ENCODE results near the gene ZNF136. TPM values are rescaled to one million over a fixed set of nuclear protein-coding genes. Genes with fewer than 3 reads are reported as not detected.

The ZNF136 gene
- total RNA-seq, 1 donor from 2014 or later: 1.9 TPM

DNA sequence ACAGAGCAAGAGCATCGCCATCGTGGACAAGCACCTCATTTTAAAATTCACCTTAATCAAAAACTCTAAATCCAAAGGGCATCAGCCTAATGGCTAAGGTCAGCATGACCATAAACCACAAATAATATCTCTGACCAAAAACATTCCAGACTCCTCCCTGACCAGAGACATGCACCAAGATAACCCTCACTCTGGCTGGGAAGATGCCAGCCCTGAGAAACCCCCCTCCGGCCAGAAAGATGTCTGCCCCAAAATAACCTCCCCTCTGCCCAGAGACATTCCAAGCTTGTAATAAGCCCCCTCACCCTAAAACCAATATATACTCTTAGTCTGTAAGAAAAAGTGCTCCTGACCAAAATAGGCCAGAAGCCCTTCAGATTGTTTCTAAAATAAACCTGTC lies 70.1 kb downstream of the ZNF136 start:
- TF ChIP-seq CTCF (IDR thresholded peaks at IDR 0.05): no peak
- DNase-seq (ENCODE audit: low spot score in 2 of 2): no peak
- H3K9me3 ChIP-seq: peaks cover 0 to 83% of the 10 kb centered on the region in 2 donors
- no peak overlapping the region for H3K4me3 ChIP-seq
- no peaks in the 10 kb centered on the region for H3K27me3 ChIP-seq
- no peak overlapping the region for H3K27ac ChIP-seq
- H3K36me3 ChIP-seq: peaks cover 22 to 73% of the 10 kb centered on the region in 2 donors
- intact Hi-C loops (cut with DNase I): no loop called here
- H3K4me1 ChIP-seq: no peaks in the 10 kb centered on the region

GRCh38 chr19:12237143-12237839 lies 74.4 kb downstream of the ZNF136 start:
- intact Hi-C loops (cut with DNase I): no loop called here
- no peak for TF ChIP-seq CTCF (IDR thresholded peaks at IDR 0.05)
- H3K9me3 ChIP-seq: peaks cover 0 to 74% of the 10 kb centered on the region in 2 donors
- H3K27me3 ChIP-seq: no peaks in the 10 kb centered on the region
- no peak overlapping the region for H3K27ac ChIP-seq
- no peaks in the 10 kb centered on the region for H3K4me1 ChIP-seq
- no peak overlapping the region for H3K4me3 ChIP-seq
- no peak for DNase-seq (ENCODE audit: low spot score in 2 of 2)
- H3K36me3 ChIP-seq: peaks cover 14 to 62% of the 10 kb centered on the region in 2 donors

Other genes starting within 250 kb of the ZNF136 start
- gene ZNF700, start 238.0 kb upstream of the ZNF136 start, total RNA-seq: 4.4 TPM
- gene ZNF763, start 198.1 kb upstream of the ZNF136 start, total RNA-seq: 2.8 TPM
- not detected for gene ZNF433, start 127.4 kb upstream of the ZNF136 start, total RNA-seq
- gene ZNF878, start 110.1 kb upstream of the ZNF136 start, total RNA-seq: not detected
- 8.0 TPM for gene ZNF844, start 98.4 kb upstream of the ZNF136 start, total RNA-seq
- gene ZNF20, start 22.7 kb upstream of the ZNF136 start, total RNA-seq: 0.96 TPM
- 12.0 TPM for gene ZNF625, start 6.4 kb upstream of the ZNF136 start, total RNA-seq
- 10.4 TPM for gene ZNF44, start 131.8 kb downstream of the ZNF136 start, total RNA-seq
- gene ZNF563, start 170.5 kb downstream of the ZNF136 start, total RNA-seq: not detected
- gene ZNF442, start 202.6 kb downstream of the ZNF136 start, total RNA-seq: 0.21 TPM
- 3.1 TPM for gene ZNF799, start 238.2 kb downstream of the ZNF136 start, total RNA-seq

Data from ascending aorta (tissue), 2 donors.